GM13976 (cell line): Measurements from ENCODE around the gene FAM171A1.
A peak's percentile ranks its signal among the peaks of the same experiment; 100 is the strongest.

Experiments used
- DNase-seq: peaks from one replicate; pipeline ENCODE4 v3.0.0; 2012; ENCODE audit warnings: low spot score
- CTCF ChIP-seq: IDR thresholded peaks from 2 replicates; pipeline ENCODE4 v1.5.1; 2012; ENCODE audit warnings: borderline replicate concordance, mild to moderate bottlenecking; ENCODE audit not compliant: insufficient read depth; ENCODE audit errors: extremely low read depth, missing control alignments, control extremely low read depth
- in situ Hi-C: fragments of 300-500 bp; cut with MboI; formaldehyde crosslinking; loops from one replicate; pipeline ENCODE4 v1.12.0; 2022; ENCODE audit warnings: low sequenced_read_pairs, mixed read lengths, inconsistent platforms; ENCODE audit not compliant: unreplicated experiment

Gene FAM171A1

GRCh38 chr10:15265056-15265455 is 106.0 kb downstream of the FAM171A1 start:
- in situ Hi-C loops = no loop called here
- no peak for TF ChIP-seq CTCF

GRCh38 chr10:15263657-15264323 is 107.3 kb downstream of the FAM171A1 start:
- DNase-seq = no peak
- in situ Hi-C loops = no loop called here
- TF ChIP-seq CTCF = no peak

More at GRCh38 chr10:15265056-15265455, 106.0 kb downstream of the FAM171A1 start:
- DNase-seq = no peak

- peak; percentile 18 for TF ChIP-seq CTCF
- in situ Hi-C loops = no loop called here
- no peak for DNase-seq
These were observed 108.9 kb downstream of the FAM171A1 start for GRCh38 chr10:15262036-15262713.

GRCh38 chr10:15259136-15259535 is 112.0 kb downstream of the FAM171A1 start:
- in situ Hi-C loops = no loop called here
- TF ChIP-seq CTCF = no peak

GRCh38 chr10:15258255-15258654 is 112.8 kb downstream of the FAM171A1 start:
- no peak for TF ChIP-seq CTCF
- in situ Hi-C loops = no loop called here

More at GRCh38 chr10:15259136-15259535, 112.0 kb downstream of the FAM171A1 start:
- no peak for DNase-seq

GRCh38 chr10:15255961-15256360 is 115.1 kb downstream of the FAM171A1 start:
- TF ChIP-seq CTCF = no peak
- DNase-seq = no peak
- in situ Hi-C loops = no loop called here

More at GRCh38 chr10:15258255-15258654, 112.8 kb downstream of the FAM171A1 start:
- DNase-seq = no peak
